HG03457 (cell line): ENCODE data around the gene KCNJ12.
"Not testable (repeated sequence)": the region's sequence is repeated elsewhere in the genome, so short reads cannot be mapped to it uniquely, and the experiment has no call there.

Source experiments
- ATAC-seq: cut with Tn5 transposase; IDR thresholded peaks from one replicate; pipeline ENCODE4 v1.9.1; 2021; ENCODE audit warnings: moderate number of reproducible peaks; ENCODE audit not compliant: unreplicated experiment

Gene KCNJ12

DNA sequence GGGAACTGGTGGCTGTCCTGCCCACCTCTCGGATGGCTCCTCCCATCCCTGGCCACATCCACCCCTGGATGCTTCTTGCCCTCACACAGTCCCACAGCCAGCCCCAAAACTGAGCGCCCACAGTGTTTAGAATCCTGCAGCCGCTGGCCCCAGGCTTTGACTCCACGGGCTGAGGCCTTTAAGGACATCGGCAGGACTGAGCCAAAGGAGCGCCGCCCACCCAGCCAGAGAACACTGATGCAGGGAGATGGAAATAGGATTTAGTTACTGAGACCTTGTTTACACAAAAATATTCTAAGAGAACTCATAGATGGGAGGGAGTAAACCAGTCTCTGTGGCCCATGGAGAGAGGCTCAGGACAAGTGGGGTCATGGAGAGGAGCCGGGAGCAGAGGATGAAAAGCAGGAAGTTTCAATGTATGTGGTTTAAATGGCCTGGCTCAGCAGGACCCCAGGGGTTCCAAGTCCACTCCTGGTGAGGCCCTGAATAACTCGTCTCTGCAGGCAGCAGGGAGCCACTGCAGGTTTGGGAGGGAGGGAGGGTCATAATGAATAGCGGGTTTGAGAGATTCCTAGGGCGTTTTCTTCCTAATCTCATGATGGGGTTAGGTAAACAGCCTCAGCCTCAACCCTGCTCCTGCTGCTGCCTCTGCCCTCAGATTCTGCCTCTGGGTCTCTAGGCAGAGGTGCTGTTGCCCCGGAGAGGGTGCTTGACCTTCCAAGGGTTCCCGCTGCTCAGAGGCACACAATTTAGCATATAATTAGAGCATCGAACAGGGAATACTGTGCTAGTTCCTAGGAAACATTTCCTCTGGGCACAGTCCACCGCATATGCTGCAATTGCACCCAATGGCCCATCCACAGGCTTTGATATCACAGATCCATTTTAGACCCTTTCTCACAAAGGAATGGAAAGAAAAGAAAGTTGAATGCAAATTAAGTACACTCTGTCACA is 61.0 kb downstream of the KCNJ12 start:
- not testable (repeated sequence) for ATAC-seq

DNA sequence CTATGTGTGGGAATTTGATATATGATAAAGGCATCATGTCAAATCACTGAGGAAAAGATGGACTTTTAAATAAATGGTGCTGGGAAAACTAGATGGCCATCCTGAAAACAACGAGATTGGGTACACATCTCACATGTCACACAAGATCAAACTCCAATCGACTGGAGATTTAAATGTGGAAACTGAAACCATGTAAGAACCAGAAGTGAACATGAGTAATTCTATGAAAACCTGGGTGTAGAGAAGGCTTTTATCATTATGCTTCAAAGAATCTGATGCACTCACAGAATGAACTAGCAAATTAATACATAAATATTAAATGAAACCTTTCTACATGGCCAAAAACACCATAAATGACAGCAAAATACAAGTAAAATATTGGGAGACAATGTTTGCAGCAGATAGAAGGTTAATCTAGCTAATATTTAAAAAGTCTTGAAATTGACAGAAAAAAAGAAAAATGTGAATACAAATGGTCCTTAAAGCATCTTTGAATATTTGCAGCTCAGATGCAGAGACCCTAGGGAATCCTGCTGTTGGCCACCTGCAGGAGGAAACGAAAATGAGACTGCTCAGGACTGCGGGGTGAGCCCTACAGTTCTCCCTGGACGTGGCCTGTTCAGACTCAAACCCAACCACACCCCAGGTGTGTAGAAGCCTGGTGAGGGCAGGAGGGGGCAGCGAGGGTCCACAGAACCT is 62.3 kb downstream of the KCNJ12 start:
- not testable (repeated sequence) for ATAC-seq

DNA sequence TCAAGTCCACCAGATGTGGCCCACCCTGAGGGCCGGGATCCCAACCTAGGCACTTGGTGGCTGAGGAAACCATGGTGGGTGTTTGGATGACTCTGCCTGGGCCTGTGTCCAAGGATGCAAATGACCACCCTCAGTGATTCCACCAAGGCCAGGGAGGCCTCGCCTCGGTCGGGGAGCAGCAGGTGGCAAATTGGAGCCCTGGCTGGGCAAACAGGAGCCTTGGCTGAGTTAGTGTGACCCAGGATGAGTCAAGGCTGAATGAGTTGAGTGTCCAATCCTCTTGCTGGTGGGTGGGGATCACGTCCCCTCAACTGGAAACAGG is 62.8 kb downstream of the KCNJ12 start:
- not testable (repeated sequence) for ATAC-seq

DNA sequence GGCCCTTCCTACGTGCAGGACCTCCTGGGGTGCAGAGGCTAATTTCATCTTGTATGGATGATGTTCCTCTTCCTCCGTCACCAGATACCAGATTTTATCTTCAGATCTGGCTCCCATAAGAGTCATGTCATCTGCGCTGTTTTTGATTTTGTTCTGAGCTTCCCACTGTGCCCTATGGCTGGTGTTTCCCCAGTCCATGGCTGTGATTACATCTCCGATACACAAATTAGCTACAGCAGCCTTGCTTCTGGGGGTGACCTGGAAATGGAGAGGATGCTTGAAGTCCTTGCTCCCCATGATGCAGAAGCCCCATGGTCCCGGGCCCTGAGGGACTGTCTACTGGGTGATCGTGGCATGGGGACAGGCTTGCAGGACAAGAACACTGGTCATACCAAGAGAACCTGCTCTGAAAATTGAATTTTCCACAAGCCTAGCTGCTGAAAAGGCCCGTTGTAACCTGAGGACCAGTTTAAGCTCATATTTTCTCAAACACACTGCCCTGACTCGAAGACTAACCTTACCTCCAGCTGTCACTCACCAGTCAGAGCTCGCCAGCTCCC is 69.0 kb downstream of the KCNJ12 start:
- no peak for ATAC-seq

DNA sequence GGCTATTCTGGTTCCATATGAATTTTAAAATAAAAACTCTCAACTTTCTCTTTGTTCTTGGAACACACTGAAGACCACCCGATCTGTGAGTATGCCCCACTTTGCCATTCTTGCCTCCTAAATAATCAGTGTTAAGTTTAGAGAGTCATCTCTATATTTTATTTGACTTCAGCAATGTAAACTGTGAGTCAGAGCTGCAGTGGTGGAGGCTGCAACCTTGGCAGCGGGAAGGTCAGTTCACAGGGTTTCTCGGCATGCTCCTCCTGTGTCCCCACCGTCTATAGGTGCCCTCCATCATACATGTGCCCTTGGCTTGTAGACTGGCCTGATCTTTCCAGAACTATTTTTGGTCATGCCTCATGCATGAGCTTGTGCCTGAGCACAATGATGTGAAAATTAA is 71.4 kb downstream of the KCNJ12 start:
- not testable (repeated sequence) for ATAC-seq

DNA sequence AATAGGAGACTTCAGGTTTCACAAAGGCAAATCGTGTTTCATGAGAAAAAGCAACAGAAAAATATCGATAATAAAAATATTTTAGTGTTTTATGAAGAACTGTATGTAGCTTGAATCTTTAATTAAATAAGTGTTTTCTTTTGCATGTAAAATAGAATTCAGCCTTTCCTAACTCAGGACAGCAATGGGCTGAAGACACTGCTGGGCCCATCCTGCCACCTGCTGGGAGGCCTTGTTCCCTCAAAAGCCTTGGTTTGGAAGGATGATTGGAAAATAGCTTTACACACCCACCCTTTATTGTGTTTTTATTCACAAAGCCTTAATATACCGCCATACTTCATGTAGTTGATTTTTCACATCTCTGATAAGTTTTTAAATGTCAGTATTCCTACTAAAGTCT is 73.7 kb downstream of the KCNJ12 start:
- not testable (repeated sequence) for ATAC-seq

DNA sequence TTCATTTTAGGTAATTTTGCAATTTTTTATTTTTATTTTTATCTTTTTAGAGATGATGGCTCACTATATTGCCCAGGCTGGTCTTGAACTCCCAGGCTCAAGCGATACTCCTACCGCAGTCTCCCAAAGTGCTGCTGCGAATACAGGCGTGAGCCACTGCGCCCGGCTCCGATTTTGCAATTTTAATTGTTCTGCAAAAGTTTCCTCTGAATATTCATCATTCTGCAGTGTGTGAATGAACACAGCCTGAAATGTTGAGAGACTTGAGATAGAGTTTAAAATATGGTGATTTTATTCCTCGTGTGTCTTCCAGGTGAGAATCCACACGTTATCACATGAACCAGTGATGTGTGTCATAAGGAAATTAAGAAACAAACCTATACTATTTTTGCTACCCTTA is 75.8 kb downstream of the KCNJ12 start:
- ATAC-seq = no peak

DNA sequence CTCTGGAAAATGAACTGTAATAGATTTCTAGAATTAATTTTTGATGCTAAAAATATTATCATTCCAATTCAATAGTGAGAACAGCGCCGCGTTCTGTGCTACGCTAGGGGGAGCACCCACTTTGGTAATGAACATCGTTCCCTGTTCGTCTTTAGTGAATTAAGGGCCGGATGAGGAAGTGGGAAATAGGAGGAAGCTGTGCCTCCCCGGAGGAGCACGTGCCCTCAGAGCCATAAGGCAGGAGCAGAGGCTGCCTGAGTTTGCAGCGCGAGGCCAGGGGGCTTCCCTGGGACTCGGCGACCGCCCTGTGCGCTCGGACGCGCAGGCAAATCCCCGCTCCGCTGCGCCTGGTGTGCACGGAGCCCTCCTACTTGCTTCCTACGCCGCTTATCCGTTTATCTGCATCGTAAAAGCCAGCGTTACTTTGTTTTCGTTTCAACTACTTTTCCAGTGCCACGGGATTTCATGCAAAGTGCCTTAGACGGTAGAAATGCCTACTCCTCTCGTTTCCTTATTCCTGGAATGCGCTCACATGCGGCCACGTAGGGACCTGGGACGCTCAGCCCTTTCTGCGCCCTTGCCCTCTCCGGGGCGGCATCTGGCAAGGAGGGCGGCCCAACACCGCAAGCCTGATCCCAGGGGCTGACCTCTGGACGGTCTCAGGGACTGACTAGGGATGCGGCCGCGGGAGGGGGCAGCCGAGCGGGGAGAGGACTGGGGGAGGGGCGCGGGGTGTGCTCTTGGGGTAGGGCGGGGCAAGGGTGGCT is 76.4 kb downstream of the KCNJ12 start:
- ATAC-seq = no peak

DNA sequence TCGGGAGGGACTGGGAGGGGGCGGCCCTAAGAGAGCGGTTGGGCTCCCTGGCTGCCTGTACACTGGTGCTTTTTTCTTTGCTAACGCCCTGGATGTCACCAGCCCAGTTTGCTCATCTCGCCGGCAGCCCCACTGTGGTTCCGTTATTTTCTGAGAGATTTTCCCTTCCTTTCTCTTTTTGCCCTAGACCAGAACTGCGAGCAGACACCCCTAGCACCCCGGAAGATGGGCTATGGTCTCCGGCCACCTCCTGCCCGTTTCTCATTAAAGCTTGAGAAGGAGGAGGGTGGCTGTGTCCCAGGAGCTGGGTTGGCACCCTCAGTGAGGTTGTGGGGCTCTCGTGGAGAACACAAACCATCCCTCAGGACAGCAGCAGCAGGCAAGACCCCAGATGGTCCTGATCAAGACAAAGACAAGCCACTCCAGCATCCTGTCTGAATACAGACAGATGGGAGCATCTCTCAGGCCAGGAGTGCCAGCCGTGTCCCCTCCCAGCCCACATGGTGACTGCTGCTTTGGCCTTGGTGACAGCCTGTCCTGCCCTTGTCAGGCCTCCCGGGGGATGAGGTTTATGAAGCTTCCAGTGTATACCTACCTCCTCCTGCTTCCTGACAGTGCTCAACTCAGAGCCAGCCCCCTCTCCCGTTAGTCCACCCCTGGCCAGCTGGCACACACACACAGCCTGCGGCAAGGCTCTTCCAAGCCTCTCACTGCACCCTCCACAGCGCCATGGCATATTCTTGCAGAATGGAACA is 77.2 kb downstream of the KCNJ12 start:
- no peak for ATAC-seq

DNA sequence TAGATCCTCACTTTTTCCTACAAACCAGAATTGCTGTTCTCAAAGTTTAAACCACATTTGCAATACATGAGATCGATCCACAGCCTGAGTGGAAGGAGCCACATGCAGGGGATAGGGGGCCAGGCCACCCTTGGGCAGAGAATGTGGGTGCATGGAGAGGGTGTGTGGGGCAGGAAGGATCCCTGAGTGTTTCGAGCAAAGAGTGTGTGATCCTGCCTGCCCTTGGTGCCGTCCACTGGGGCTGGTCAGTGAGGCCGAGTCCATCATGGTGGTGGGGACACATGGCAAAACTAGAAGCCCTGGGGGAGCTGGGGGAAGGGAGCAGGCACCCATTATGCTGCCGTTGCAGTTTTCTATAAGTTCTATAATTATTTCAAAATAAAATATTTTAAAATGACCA is 77.8 kb downstream of the KCNJ12 start:
- ATAC-seq = not testable (repeated sequence)

DNA sequence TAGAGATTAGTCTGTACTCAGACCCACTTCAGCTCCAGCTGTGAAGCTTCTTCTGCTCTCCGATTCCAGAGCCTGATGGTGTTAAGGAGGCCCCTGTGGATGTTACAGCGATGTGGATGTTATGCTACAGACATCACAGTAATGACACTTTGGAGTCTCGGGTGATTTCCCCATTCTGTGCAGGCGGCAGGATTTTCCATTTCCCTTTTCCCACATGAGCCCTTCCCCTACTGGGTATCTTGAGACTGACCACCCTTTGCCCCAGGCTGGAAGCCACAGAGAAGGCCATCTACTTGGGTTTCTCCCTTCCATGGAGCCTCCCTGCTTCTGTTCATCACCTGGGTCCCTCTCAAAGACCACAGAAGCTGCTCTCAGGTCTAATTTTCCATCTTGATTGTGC is 78.3 kb downstream of the KCNJ12 start:
- no peak for ATAC-seq

DNA sequence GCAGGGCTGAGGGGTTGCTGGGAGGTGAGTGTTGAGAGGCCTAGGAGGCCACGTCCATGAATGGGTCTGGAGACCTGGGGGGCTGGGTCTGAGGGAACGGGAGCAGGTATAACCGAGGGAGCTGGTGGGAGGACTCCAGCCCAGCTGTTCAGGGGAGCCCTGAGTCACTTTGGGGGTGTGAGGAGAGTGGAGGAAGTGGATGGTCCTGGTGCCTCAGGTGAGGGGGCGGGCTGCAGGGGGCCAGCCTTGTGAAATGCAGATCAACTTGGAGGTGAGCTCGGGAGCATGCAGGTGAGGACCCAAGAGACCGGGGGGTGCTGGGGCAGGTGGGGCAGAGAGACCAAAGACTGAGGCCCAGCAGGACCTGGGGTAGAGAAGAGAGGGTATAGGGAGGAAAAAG is 79.6 kb downstream of the KCNJ12 start:
- no peak for ATAC-seq

DNA sequence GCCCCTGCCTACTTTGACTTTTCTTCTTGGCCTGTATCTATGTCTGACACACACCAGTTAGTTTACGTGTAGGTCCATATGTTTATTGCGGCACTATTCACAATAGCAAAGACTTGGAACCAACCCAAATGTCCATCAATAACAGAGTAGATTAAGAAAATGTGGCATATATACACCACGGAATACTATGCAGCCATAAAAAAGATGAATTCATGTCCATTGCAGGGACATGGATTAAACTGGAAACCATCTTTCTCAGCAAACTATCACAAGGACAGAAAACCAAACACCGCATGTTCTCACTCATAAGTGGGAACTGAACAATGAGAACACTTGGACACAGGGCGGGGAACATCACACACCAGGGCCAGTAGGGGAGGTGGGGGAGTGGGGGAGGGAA is 80.3 kb downstream of the KCNJ12 start:
- not testable (repeated sequence) for ATAC-seq

DNA sequence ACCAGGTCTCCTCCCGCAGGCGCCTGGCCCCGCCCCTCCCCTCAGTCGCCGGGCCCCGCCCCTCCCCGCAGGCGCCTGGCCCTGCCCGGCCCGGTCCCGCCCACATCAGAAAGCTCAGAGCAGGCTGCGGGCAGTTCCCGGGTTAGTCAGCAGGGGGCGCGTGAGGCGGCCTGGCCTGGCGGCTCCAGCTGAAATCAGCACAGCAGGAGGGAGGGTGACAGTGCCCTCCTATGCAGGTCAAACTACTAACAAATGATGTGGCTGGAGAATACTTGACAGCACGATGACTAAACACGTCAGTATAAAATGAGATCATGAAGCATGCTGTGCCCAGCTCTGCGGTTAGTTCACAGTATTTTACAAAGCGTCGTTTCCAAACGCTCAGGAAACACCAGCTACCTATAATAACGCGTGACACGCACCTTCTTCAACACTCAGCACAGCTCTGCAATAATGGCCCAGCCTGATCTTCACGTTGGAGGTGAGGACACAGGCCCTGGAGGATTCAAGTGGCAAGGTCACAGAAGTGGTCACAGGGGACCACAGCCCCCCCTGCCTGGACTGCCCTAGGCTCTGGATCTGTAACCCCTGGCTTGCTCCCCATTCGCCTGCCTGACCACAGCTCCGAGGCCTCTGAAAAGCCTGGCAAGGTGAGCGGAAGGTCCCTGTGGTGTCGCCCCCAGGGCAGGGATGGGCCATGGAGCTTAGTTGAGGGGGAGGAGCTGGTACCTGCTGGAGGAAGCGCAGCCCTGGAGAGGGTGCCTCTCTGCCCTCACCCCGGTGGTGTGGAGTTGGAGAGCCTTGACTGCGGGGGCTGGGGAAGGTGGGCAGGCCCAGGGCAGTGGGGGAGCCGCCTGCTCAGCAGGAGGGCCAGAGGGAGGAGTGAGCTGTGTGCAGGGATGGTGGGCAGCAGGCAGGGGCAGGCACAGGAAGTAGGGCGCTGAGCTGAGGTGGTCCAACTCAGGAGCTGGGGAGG is 81.2 kb downstream of the KCNJ12 start:
- ATAC-seq = peak; percentile 78

DNA sequence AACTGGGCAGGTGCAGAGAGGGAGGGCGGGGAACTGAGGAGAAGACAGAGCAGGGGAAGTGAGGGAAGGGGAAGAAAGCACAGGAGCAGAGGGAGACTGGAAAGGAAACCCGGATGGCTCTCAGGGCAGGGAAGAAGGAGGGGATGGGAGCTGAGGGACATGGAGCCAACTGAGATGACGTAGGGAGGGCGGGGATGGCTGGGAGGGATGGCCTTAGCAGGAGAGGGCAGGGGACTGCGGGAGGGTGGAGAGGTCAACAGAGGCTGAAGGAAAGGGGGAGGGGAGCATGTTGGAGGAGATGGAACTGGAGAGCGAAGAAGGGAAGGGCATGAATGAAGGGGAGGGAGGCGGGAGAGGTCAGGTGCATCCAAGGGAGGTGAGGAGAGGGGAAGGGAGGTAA is 81.9 kb downstream of the KCNJ12 start:
- ATAC-seq = no peak

DNA sequence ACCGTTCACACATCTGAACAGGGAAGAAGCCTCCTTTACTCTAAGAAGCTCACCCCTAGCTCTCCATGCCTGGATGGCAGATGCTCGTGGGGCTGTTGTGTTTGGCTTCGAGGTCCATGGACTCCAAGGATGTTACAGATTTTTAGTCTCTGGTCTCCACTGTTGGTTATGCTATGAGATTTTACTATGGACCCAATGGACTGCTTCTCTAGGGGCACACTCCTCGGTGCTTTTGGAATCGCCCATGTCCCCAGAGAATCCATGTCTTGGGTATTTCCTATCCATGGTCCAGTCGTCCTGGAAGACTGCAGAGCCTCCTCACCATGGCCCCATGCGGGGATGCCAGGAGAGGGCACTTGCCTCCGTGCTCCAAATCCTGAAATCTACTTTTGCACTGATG is 83.4 kb downstream of the KCNJ12 start:
- ATAC-seq = no peak

DNA sequence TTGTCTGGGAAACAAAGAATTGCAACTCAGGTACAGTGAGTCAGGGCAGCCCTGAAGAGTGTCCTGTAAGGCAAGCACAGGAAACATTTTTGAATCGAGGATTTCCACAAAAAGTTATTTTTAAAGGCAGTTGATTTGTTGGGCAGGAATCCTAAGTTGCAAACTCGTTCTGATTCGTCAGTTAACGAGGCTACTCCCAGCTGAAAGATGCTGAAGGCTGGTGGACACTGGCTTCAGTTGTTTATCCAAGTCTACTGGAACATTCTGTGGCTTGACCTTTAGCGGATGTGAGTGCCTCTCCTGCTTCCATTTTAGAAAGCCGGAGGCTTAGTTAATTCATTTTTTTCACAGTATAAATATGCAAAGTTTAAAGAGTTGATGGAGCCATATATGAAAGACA is 84.2 kb downstream of the KCNJ12 start:
- ATAC-seq = no peak

DNA sequence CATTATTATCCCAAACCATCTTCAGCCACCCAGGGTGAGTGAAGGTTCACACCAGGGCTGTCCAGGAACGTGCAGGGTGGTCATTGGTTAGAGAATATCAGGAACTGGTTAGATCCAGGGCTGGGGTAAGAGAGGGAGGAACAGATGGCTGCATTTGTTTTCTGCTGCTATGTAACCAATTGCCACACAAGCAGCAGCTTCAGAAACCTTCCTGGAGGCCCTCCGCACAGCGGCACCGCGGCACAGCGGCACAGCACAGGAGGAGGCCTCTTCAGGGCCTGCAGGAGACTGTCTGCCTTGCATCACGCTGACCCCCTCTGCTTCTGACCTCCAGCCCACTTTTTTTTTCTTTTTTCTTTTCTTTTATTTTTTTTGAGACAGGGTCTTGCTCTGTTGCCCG is 86.1 kb downstream of the KCNJ12 start:
- no peak for ATAC-seq

DNA sequence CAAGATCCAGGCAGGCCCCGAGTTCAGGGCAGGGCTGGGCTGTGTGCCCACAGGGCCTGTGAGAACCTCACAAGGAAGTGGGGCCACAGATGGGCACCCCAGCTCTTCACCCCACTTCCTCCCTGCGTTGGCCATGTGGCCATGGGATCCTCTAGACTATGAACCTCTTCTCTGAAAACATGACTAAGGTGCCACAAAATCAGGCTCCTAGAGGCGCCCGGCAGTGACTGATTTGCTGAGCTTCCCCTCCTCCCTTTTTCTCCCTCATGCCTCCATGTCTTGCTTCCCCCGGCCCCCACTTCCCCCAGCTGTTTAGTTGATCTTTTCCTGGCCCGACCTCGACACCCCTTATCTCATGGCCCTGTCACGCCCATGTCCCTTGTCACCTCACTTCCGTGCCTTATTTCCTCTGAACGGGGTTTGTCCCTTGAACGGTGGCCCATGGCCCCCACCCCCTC is 87.1 kb downstream of the KCNJ12 start:
- ATAC-seq = no peak
